Tibial nerve (tissue), 4 donors: ENCODE results near the gene DNAJB6. TPM values are rescaled to one million over a fixed set of nuclear protein-coding genes. Genes with fewer than 3 reads are reported as not detected.

Experiments used
- DNase-seq, 2 donors: peaks; one replicate each; pipeline ENCODE4 v3.0.0-alpha.2; 2019; ENCODE audit warnings: low spot score in 2 of 2
- H3K27ac ChIP-seq, 4 donors: fragments of 200-600 bp; sonication (generic) in 3 of 4; one replicate each; pipeline ENCODE4 v1.5.1; 2017 to 2019; ENCODE audit warnings: mild to moderate bottlenecking in 1 of 4
- H3K27me3 ChIP-seq, 2 donors: fragments of 200-600 bp; sonication (generic) in 1 of 2; one replicate each; pipeline versions ENCODE4 v1.5.1 to v1.6.0; 2017 to 2019
- H3K36me3 ChIP-seq, 3 donors: fragments of 200-600 bp; sonication (generic); one replicate each; pipeline ENCODE4 v1.5.1; 2018 to 2019
- H3K4me1 ChIP-seq, 4 donors: fragments of 200-600 bp; sonication (generic) in 3 of 4; one replicate each; pipeline ENCODE4 v1.5.1; 2017 to 2019
- H3K4me3 ChIP-seq, 4 donors: fragments of 200-600 bp; sonication (generic) in 3 of 4; one replicate each; pipeline ENCODE4 v1.5.1; 2017 to 2019; ENCODE audit warnings: mild to moderate bottlenecking in 1 of 4, moderate library complexity in 1 of 4
- H3K9me3 ChIP-seq, 4 donors: fragments of 200-600 bp; sonication (generic) in 3 of 4; one replicate each; pipeline ENCODE4 v1.5.1; 2017 to 2019
- CTCF ChIP-seq, 5 experiments: fragments of 200-600 bp in 3 of 5; fragments of 450-650 bp in 2 of 5; sonication (generic) in 3 of 5; IDR thresholded peaks; one replicate each; pipeline ENCODE4 v1.5.1; 2016 to 2019; ENCODE audit warnings: antibody characterized with exemption in 5 of 5, mild to moderate bottlenecking in 3 of 5, moderate library complexity in 2 of 5
- EP300 ChIP-seq, 2 donors: sonication (generic); formaldehyde crosslinking; IDR thresholded peaks; one replicate each; pipeline ENCODE4 v1.6.1; 2017; ENCODE audit warnings: antibody characterized with exemption in 2 of 2, mild to moderate bottlenecking in 1 of 2
- POLR2A ChIP-seq, 2 donors: fragments of 450-650 bp; IDR thresholded peaks; one replicate each; pipeline ENCODE4 v1.6.1; 2017; ENCODE audit warnings: antibody characterized with exemption in 2 of 2, mild to moderate bottlenecking in 2 of 2, moderate library complexity in 2 of 2
- WGBS, 2 donors: methylation state at CpG; one replicate each; pipeline ENCODE4 v1.1.5; 2018; 5-methylcytosine and 5-hydroxymethylcytosine counted together
- total RNA-seq, 4 donors: library from RNA; depleted of rRNA; stranded (reverse); fragments of >200 nt; gene quantifications; one replicate each; pipeline ENCODE4 v1.1.0, GENCODE V29; 2016

Gene DNAJB6
- total RNA-seq, 4 donors from 2014 or later = 85.5 to 106 (median 96.9) TPM

- no peaks in the 10 kb centered on the region for H3K27me3 ChIP-seq
- no peak overlapping the region for H3K4me3 ChIP-seq
- no peak for DNase-seq
- no peak for TF ChIP-seq EP300 (IDR thresholded peaks at IDR 0.05)
- TF ChIP-seq POLR2A (IDR thresholded peaks at IDR 0.05) = no peak
- no peak for TF ChIP-seq CTCF (IDR thresholded peaks at IDR 0.05)
- H3K36me3 ChIP-seq = no peaks in the 10 kb centered on the region
- 86 to 87% methylated on average over 23 of the region's 23 CpGs for WGBS, 2 donors
- H3K9me3 ChIP-seq = no peaks in the 10 kb centered on the region
- H3K4me1 ChIP-seq = peaks cover 0 to 9% (median 0%) of the 10 kb centered on the region in 4 donors
- H3K27ac ChIP-seq = no peak overlapping the region
These were observed 91.2 kb downstream of the DNAJB6 start for GRCh38 chr7:157427811-157428553.

GRCh38 chr7:157428554-157428945 lies 91.7 kb downstream of the DNAJB6 start:
- H3K9me3 ChIP-seq = no peaks in the 10 kb centered on the region
- no peak overlapping the region for H3K4me3 ChIP-seq
- H3K27me3 ChIP-seq = no peaks in the 10 kb centered on the region
- WGBS, 2 donors = 60 to 87% methylated on average over 2 to 12 of the region's 12 CpGs
- no peak overlapping the region for H3K27ac ChIP-seq
- peaks cover 0 to 9% (median 0%) of the 10 kb centered on the region in 4 donors for H3K4me1 ChIP-seq
- H3K36me3 ChIP-seq = no peaks in the 10 kb centered on the region
- no peak for DNase-seq
- TF ChIP-seq CTCF (IDR thresholded peaks at IDR 0.05) = no peak
- TF ChIP-seq POLR2A (IDR thresholded peaks at IDR 0.05) = no peak
- TF ChIP-seq EP300 (IDR thresholded peaks at IDR 0.05) = no peak

- H3K36me3 ChIP-seq = no peaks in the 10 kb centered on the region
- H3K4me3 ChIP-seq = no peak overlapping the region
- H3K9me3 ChIP-seq = no peaks in the 10 kb centered on the region
- TF ChIP-seq CTCF (IDR thresholded peaks at IDR 0.05) (no peak), POLR2A (IDR thresholded peaks at IDR 0.05) (no peak), EP300 (IDR thresholded peaks at IDR 0.05) (no peak)
- H3K27me3 ChIP-seq = no peaks in the 10 kb centered on the region
- peaks cover 0 to 9% (median 0%) of the 10 kb centered on the region in 4 donors for H3K4me1 ChIP-seq
- no peak for DNase-seq
- 75 to 85% methylated on average over 14 to 15 of the region's 15 CpGs for WGBS, 2 donors
- H3K27ac ChIP-seq = no peak overlapping the region
These were observed 92.3 kb downstream of the DNAJB6 start for GRCh38 chr7:157429001-157429679.

- H3K4me1 ChIP-seq = peaks cover 0 to 9% (median 0%) of the 10 kb centered on the region in 4 donors
- WGBS, 2 donors = 91 to 92% methylated on average over 6 of the region's 6 CpGs
- no peaks in the 10 kb centered on the region for H3K36me3 ChIP-seq
- DNase-seq = no peak
- no peak for TF ChIP-seq CTCF (IDR thresholded peaks at IDR 0.05)
- TF ChIP-seq EP300 (IDR thresholded peaks at IDR 0.05) = no peak
- H3K27me3 ChIP-seq = no peaks in the 10 kb centered on the region
- no peak overlapping the region for H3K27ac ChIP-seq
- H3K9me3 ChIP-seq = no peaks in the 10 kb centered on the region
- H3K4me3 ChIP-seq = no peak overlapping the region
These were observed 92.9 kb downstream of the DNAJB6 start for GRCh38 chr7:157429680-157430224.

- Histone ChIP-seq H3K9me3 (no peaks in the 10 kb centered on the region), H3K27ac (no peak overlapping the region), H3K36me3 (no peaks in the 10 kb centered on the region), H3K4me1 (peaks cover 0 to 9% (median 0%) of the 10 kb centered on the region in 4 donors), H3K27me3 (no peaks in the 10 kb centered on the region), H3K4me3 (no peak overlapping the region)
- no peak for DNase-seq
- WGBS, 2 donors = 67 to 75% methylated on average over 7 of the region's 7 CpGs
- no peak for TF ChIP-seq POLR2A (IDR thresholded peaks at IDR 0.05)
- no peak for TF ChIP-seq CTCF (IDR thresholded peaks at IDR 0.05)
- TF ChIP-seq EP300 (IDR thresholded peaks at IDR 0.05) = no peak
These were observed 93.9 kb downstream of the DNAJB6 start for GRCh38 chr7:157430721-157431120.
